ENCODE data around the gene SLMAP. TPM values are rescaled to one million over a fixed set of nuclear protein-coding genes. Genes with fewer than 3 reads are reported as not detected.

Gene SLMAP
- total RNA-seq, 1 donor from 2014 or later, result 71.4 TPM

DNA sequence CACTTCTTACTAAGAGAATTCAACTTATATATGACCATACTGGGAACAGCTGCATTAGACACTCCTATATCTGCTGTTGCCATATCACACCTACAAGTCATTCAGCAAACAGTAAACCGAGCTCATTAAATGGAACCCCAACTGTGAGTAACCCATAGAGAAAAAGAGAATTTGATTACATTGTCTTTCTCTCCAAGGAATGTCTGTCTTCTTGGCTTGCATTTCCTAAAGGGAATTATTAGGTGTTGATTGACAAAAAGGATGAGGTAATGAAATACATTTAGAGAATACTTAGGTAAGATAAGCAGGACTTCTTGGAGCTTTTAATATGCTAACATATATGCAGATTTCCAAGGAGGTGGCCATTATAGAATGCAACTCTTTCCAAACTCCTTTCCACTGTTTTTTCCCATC lies 76.8 kb downstream of the SLMAP start:
- Mint-ChIP-seq H3K4me1 (ENCODE audit: low read depth, unreplicated experiment) (no peaks in the 10 kb centered on the region), H3K9me3 (ENCODE audit: unreplicated experiment) (no peaks in the 10 kb centered on the region), H3K27ac (ENCODE audit: unreplicated experiment) (no peak overlapping the region), H3K36me3 (ENCODE audit: low read depth, unreplicated experiment) (no peaks in the 10 kb centered on the region), H3K27me3 (ENCODE audit: low read depth, unreplicated experiment) (no peaks in the 10 kb centered on the region), H3K4me3 (ENCODE audit: unreplicated experiment) (no peak overlapping the region)
- Histone ChIP-seq H3K27ac (ENCODE audit: low read depth, low read length) (no peak overlapping the region), H3K4me3 (ENCODE audit: insufficient read depth, low read depth, low read length) (no peak overlapping the region), H3K9me3 (ENCODE audit: insufficient read depth, low read depth, low read length) (no peaks in the 10 kb centered on the region), H4K20me1 (ENCODE audit: insufficient read depth, low read length) (peaks cover 17% of the 10 kb centered on the region), H3K79me2 (ENCODE audit: insufficient read depth, low read length) (peaks cover 16% of the 10 kb centered on the region), H2AFZ (ENCODE audit: low read depth, low read length) (no peak overlapping the region), H3K9ac (ENCODE audit: low read length) (no peak overlapping the region), H3K4me1 (ENCODE audit: insufficient read depth, low read length) (no peaks in the 10 kb centered on the region), H3K4me2 (ENCODE audit: low read length) (no peak overlapping the region), H3K27me3 (ENCODE audit: insufficient read depth, low read length) (no peaks in the 10 kb centered on the region), H3K36me3 (ENCODE audit: insufficient read depth, low read length) (no peaks in the 10 kb centered on the region)
- TF ChIP-seq, protein P1, sequence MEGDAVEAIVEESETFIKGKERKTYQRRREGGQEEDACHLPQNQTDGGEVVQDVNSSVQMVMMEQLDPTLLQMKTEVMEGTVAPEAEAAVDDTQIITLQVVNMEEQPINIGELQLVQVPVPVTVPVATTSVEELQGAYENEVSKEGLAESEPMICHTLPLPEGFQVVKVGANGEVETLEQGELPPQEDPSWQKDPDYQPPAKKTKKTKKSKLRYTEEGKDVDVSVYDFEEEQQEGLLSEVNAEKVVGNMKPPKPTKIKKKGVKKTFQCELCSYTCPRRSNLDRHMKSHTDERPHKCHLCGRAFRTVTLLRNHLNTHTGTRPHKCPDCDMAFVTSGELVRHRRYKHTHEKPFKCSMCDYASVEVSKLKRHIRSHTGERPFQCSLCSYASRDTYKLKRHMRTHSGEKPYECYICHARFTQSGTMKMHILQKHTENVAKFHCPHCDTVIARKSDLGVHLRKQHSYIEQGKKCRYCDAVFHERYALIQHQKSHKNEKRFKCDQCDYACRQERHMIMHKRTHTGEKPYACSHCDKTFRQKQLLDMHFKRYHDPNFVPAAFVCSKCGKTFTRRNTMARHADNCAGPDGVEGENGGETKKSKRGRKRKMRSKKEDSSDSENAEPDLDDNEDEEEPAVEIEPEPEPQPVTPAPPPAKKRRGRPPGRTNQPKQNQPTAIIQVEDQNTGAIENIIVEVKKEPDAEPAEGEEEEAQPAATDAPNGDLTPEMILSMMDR (IDR thresholded peaks at IDR 0.05; ENCODE audit: insufficient read depth, low read depth, low read length), result no peak
- TF ChIP-seq EZH2 (IDR thresholded peaks at IDR 0.05; ENCODE audit: insufficient read depth, low read length), result no peak
- FAIRE-seq (no peak), DNase-seq (ENCODE audit: low read depth) (no peak)

DNA sequence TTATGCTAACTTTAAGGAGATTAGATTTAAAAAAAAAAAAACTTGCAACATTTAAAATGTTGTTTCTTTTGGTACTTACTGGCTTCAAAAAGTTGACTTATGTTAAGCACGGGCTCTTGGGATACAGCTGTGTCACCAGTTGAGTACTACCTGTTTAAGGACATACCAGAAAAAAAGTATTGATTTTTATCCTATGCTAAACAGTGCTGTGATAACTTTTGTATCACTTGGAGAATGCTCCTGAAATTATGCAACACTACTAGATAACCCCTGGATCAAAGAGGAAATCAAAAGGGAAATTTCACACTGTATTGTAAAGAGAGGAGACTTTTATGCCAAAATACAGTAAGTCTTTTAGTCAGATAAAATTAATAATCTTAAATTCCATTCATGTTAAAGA lies 77.7 kb downstream of the SLMAP start:
- H3K9me3 Mint-ChIP-seq (ENCODE audit: unreplicated experiment), result no peaks in the 10 kb centered on the region
- Histone ChIP-seq H2AFZ (ENCODE audit: low read depth, low read length) (no peak overlapping the region), H3K4me2 (ENCODE audit: low read length) (no peak overlapping the region), H3K36me3 (ENCODE audit: insufficient read depth, low read length) (no peaks in the 10 kb centered on the region), H3K4me1 (ENCODE audit: insufficient read depth, low read length) (no peaks in the 10 kb centered on the region), H3K9me3 (ENCODE audit: insufficient read depth, low read depth, low read length) (no peaks in the 10 kb centered on the region), H3K4me3 (ENCODE audit: insufficient read depth, low read depth, low read length) (no peak overlapping the region), H3K27me3 (ENCODE audit: insufficient read depth, low read length) (no peaks in the 10 kb centered on the region), H3K9ac (ENCODE audit: low read length) (no peak overlapping the region), H3K79me2 (ENCODE audit: insufficient read depth, low read length) (peaks cover 10% of the 10 kb centered on the region), H3K27ac (ENCODE audit: low read depth, low read length) (no peak overlapping the region), H4K20me1 (ENCODE audit: insufficient read depth, low read length) (peaks cover 12% of the 10 kb centered on the region)
- no peak for TF ChIP-seq EZH2 (IDR thresholded peaks at IDR 0.05; ENCODE audit: insufficient read depth, low read length)
- TF ChIP-seq, protein P1 (IDR thresholded peaks at IDR 0.05; ENCODE audit: insufficient read depth, low read depth, low read length), result no peak
- H3K27ac Mint-ChIP-seq (ENCODE audit: unreplicated experiment), result no peak overlapping the region
- no peak overlapping the region for H3K4me3 Mint-ChIP-seq (ENCODE audit: unreplicated experiment)
- no peaks in the 10 kb centered on the region for H3K4me1 Mint-ChIP-seq (ENCODE audit: low read depth, unreplicated experiment)
- H3K36me3 Mint-ChIP-seq (ENCODE audit: low read depth, unreplicated experiment), result no peaks in the 10 kb centered on the region
- DNase-seq (ENCODE audit: low read depth) (no peak), FAIRE-seq (no peak)
- no peaks in the 10 kb centered on the region for H3K27me3 Mint-ChIP-seq (ENCODE audit: low read depth, unreplicated experiment)

DNA sequence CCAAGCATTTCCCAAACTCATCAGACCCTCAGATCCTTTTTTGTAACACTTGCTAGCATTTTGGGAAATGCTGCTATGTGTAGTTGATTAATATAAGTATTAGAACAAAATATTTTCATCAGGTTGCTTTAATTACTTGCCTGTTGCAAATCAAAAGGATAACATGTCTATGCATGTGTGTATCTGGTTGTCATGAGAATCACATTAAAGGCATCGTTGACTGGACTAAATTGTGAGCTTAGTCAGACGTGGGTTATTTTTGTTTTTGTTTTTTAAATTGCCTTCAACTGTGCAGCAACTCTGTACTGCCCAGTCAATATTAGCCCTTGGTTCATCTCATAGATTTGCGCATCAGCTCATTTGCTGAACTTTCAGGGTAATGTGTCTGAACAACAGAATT lies 81.6 kb downstream of the SLMAP start:
- Histone ChIP-seq H3K27ac (ENCODE audit: low read depth, low read length) (no peak overlapping the region), H3K36me3 (ENCODE audit: insufficient read depth, low read length) (no peaks in the 10 kb centered on the region), H3K4me3 (ENCODE audit: insufficient read depth, low read depth, low read length) (no peak overlapping the region), H3K9ac (ENCODE audit: low read length) (no peak overlapping the region), H3K79me2 (ENCODE audit: insufficient read depth, low read length) (peaks cover 9% of the 10 kb centered on the region), H4K20me1 (ENCODE audit: insufficient read depth, low read length) (peaks cover 17% of the 10 kb centered on the region), H3K4me1 (ENCODE audit: insufficient read depth, low read length) (no peaks in the 10 kb centered on the region), H3K27me3 (ENCODE audit: insufficient read depth, low read length) (no peaks in the 10 kb centered on the region), H3K4me2 (ENCODE audit: low read length) (no peak overlapping the region), H2AFZ (ENCODE audit: low read depth, low read length) (no peak overlapping the region), H3K9me3 (ENCODE audit: insufficient read depth, low read depth, low read length) (no peaks in the 10 kb centered on the region)
- no peak for FAIRE-seq
- no peaks in the 10 kb centered on the region for H3K9me3 Mint-ChIP-seq (ENCODE audit: unreplicated experiment)
- no peak overlapping the region for H3K4me3 Mint-ChIP-seq (ENCODE audit: unreplicated experiment)
- H3K4me1 Mint-ChIP-seq (ENCODE audit: low read depth, unreplicated experiment), result no peaks in the 10 kb centered on the region
- no peaks in the 10 kb centered on the region for H3K36me3 Mint-ChIP-seq (ENCODE audit: low read depth, unreplicated experiment)
- no peak for DNase-seq (ENCODE audit: low read depth)
- no peak overlapping the region for H3K27ac Mint-ChIP-seq (ENCODE audit: unreplicated experiment)
- H3K27me3 Mint-ChIP-seq (ENCODE audit: low read depth, unreplicated experiment), result no peaks in the 10 kb centered on the region
- TF ChIP-seq EZH2 (IDR thresholded peaks at IDR 0.05; ENCODE audit: insufficient read depth, low read length), result no peak
- TF ChIP-seq, protein P1 (IDR thresholded peaks at IDR 0.05; ENCODE audit: insufficient read depth, low read depth, low read length), result no peak
